ENCODE results near the gene HIVEP3. TPM values are rescaled to one million over a fixed set of nuclear protein-coding genes. Genes with fewer than 3 reads are reported as not detected.

The HIVEP3 gene
- total RNA-seq, 1 experiment from 2014 or later: 11.0 TPM

DNA sequence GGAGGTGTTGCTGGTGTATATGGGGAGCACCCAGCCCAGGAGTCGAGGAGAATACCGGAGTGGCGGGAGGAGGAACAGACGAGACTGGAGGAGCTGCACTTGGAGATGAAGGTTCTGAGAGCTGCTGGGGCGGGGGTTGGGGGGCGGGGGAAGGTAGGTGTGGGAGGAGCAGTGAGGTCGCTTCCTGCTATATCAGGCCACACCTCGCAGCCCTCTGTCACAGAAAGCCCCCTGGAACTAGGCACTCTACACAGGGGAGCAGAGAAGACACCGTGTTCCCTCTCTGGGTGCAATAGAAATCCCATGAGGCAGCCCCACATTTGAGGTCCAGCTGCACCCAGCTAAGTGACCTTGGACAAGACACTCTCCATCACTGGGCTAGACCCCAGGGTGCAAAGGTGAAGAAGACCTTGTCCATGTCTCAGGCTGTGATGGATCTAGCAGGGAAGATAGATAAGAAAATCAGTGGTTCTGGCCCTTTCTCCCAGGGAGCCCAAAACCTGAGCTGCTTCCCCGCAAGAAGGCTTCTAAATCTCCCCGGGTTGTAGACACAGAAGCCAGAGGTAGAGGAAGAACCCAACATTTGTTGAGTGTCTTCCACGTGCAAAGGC, 278.5 kb downstream of the HIVEP3 start:
- no peak for DNase-seq
- POLR2A ChIA-PET (ENCODE audit: unreplicated experiment): interaction anchor here (0.6 kb wide), 1 partner anchor 15 kb away, joined by 4 read pairs; no protein-coding TSS in a partner anchor
- TF ChIP-seq, protein P1, sequence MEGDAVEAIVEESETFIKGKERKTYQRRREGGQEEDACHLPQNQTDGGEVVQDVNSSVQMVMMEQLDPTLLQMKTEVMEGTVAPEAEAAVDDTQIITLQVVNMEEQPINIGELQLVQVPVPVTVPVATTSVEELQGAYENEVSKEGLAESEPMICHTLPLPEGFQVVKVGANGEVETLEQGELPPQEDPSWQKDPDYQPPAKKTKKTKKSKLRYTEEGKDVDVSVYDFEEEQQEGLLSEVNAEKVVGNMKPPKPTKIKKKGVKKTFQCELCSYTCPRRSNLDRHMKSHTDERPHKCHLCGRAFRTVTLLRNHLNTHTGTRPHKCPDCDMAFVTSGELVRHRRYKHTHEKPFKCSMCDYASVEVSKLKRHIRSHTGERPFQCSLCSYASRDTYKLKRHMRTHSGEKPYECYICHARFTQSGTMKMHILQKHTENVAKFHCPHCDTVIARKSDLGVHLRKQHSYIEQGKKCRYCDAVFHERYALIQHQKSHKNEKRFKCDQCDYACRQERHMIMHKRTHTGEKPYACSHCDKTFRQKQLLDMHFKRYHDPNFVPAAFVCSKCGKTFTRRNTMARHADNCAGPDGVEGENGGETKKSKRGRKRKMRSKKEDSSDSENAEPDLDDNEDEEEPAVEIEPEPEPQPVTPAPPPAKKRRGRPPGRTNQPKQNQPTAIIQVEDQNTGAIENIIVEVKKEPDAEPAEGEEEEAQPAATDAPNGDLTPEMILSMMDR (conservative IDR thresholded peaks at IDR 0.05): no peak
- TF ChIP-seq EZH2 (IDR thresholded peaks at IDR 0.05; ENCODE audit: low read depth): no peak
- BruUV-seq (replicated peaks): no TSS peak
- no peaks in the 10 kb centered on the region for H3F3A ChIP-seq (ENCODE audit: insufficient read depth, low read depth)
- CTCF ChIA-PET: no interaction called here
- no peaks in the 10 kb centered on the region for H3K9me3 ChIP-seq (ENCODE audit: insufficient read depth, low read depth)
- H3K36me3 ChIP-seq (ENCODE audit: low read depth): no peaks in the 10 kb centered on the region
- intact Hi-C loops (cut with micrococcal nuclease; ENCODE audit: unreplicated experiment): no loop called here
- no peaks in the 10 kb centered on the region for H4K20me1 ChIP-seq (ENCODE audit: insufficient read depth)
- no peak overlapping the region for H3K4me2 ChIP-seq
- H3K27ac ChIP-seq: no peak overlapping the region
- no peaks in the 10 kb centered on the region for H3K79me2 ChIP-seq (ENCODE audit: low read depth)
- H3K4me1 ChIP-seq (replicated peaks; ENCODE audit: insufficient read depth): no peaks in the 10 kb centered on the region
- H3K27me3 ChIP-seq (ENCODE audit: insufficient read depth, low read depth): no peaks in the 10 kb centered on the region
- H3K4me3 ChIP-seq: no peak overlapping the region
- no peak overlapping the region for H2AFZ ChIP-seq
- H3K9me2 ChIP-seq (ENCODE audit: insufficient read depth): no peaks in the 10 kb centered on the region

GRCh38 chr1:41639332-41639936, 279.3 kb downstream of the HIVEP3 start:
- H3K4me1 ChIP-seq (replicated peaks; ENCODE audit: insufficient read depth): no peaks in the 10 kb centered on the region
- no peak overlapping the region for H3K4me2 ChIP-seq
- H3K36me3 ChIP-seq (ENCODE audit: low read depth): no peaks in the 10 kb centered on the region
- no peak overlapping the region for H2AFZ ChIP-seq
- ChIA-PET POLR2A (ENCODE audit: unreplicated experiment) (no interaction called here), CTCF (no interaction called here)
- no peaks in the 10 kb centered on the region for H3F3A ChIP-seq (ENCODE audit: insufficient read depth, low read depth)
- no TSS peak for BruUV-seq (replicated peaks)
- no peaks in the 10 kb centered on the region for H3K9me3 ChIP-seq (ENCODE audit: insufficient read depth, low read depth)
- no peak overlapping the region for H3K4me3 ChIP-seq
- intact Hi-C loops (cut with micrococcal nuclease; ENCODE audit: unreplicated experiment): no loop called here
- no peaks in the 10 kb centered on the region for H3K79me2 ChIP-seq (ENCODE audit: low read depth)
- no peak for DNase-seq
- no peak for TF ChIP-seq EZH2 (IDR thresholded peaks at IDR 0.05; ENCODE audit: low read depth)
- TF ChIP-seq, protein P1 (conservative IDR thresholded peaks at IDR 0.05): no peak
- no peaks in the 10 kb centered on the region for H4K20me1 ChIP-seq (ENCODE audit: insufficient read depth)
- H3K27me3 ChIP-seq (ENCODE audit: insufficient read depth, low read depth): no peaks in the 10 kb centered on the region
- H3K27ac ChIP-seq: no peak overlapping the region
- no peaks in the 10 kb centered on the region for H3K9me2 ChIP-seq (ENCODE audit: insufficient read depth)

- Histone ChIP-seq H3F3A (ENCODE audit: insufficient read depth, low read depth) (no peaks in the 10 kb centered on the region), H3K4me3 (no peak overlapping the region), H3K79me2 (ENCODE audit: low read depth) (no peaks in the 10 kb centered on the region), H3K36me3 (ENCODE audit: low read depth) (no peaks in the 10 kb centered on the region), H2AFZ (no peak overlapping the region), H3K27ac (no peak overlapping the region), H3K9me3 (ENCODE audit: insufficient read depth, low read depth) (no peaks in the 10 kb centered on the region), H3K4me1 (replicated peaks; ENCODE audit: insufficient read depth) (no peaks in the 10 kb centered on the region), H3K9me2 (ENCODE audit: insufficient read depth) (no peaks in the 10 kb centered on the region), H3K27me3 (ENCODE audit: insufficient read depth, low read depth) (no peaks in the 10 kb centered on the region), H3K4me2 (no peak overlapping the region), H4K20me1 (ENCODE audit: insufficient read depth) (no peaks in the 10 kb centered on the region)
- CTCF ChIA-PET: no interaction called here
- POLR2A ChIA-PET (ENCODE audit: unreplicated experiment): no interaction called here
- TF ChIP-seq, protein P1 (conservative IDR thresholded peaks at IDR 0.05): no peak
- TF ChIP-seq EZH2 (IDR thresholded peaks at IDR 0.05; ENCODE audit: low read depth): no peak
- BruUV-seq (replicated peaks): no TSS peak
- intact Hi-C loops (cut with micrococcal nuclease; ENCODE audit: unreplicated experiment): no loop called here
- no peak for DNase-seq
These were observed 280.4 kb downstream of the HIVEP3 start for GRCh38 chr1:41638086-41639024.
